Left lung (tissue), 10 donors: ENCODE results near the gene SLC12A5. TPM values are rescaled to one million over a fixed set of nuclear protein-coding genes. Genes with fewer than 3 reads are reported as not detected.

Experiments used
- ATAC-seq: fragments of 200-7000 bp; cut with Tn5 transposase; one replicate; pipeline ENCODE4 v1.9.1; 2020; ENCODE audit warnings: moderate library complexity
- DNase-seq, 4 donors: peaks; one replicate each; pipeline ENCODE4 v3.0.0-alpha.2; 2013 to 2020
- H3K27ac ChIP-seq, 2 donors: fragments of 200-600 bp; sonication (generic) in 1 of 2; one replicate each; pipeline versions ENCODE4 v1.5.0 to v1.8.0; 2020 to 2021
- H3K27me3 ChIP-seq, 2 donors: fragments of 200-600 bp; sonication (generic) in 1 of 2; one replicate each; pipeline versions ENCODE4 v1.5.0 to v1.8.0; 2020 to 2021
- H3K36me3 ChIP-seq, 2 donors: fragments of 200-600 bp; sonication (generic) in 1 of 2; one replicate each; pipeline versions ENCODE4 v1.5.0 to v1.8.0; 2020 to 2021
- H3K4me1 ChIP-seq, 2 donors: fragments of 200-600 bp; one replicate each; pipeline ENCODE4 v1.8.0; 2021
- H3K4me3 ChIP-seq, 2 donors: fragments of 200-600 bp; sonication (generic) in 1 of 2; one replicate each; pipeline versions ENCODE4 v1.5.0 to v1.8.0; 2020 to 2021; ENCODE audit warnings: mild to moderate bottlenecking in 1 of 2
- H3K9me3 ChIP-seq, 2 donors: fragments of 200-600 bp; sonication (generic) in 1 of 2; one replicate each; pipeline versions ENCODE4 v1.5.0 to v1.8.0; 2020 to 2021
- intact Hi-C, 2 donors: fragments of 100-400 bp; cut with DNase I; formaldehyde crosslinking; loops; one replicate each; pipeline versions ENCODE4 v1.11.2 to v1.14.2; 2022
- polyA plus RNA-seq, 6 donors: library from polyadenylated mRNA; unstranded; fragments of 120-200 nt; gene quantifications; one replicate each; pipeline ENCODE4 v1.2.1, GENCODE V29; 2013; ENCODE audit not compliant: insufficient read length in 6 of 6
- total RNA-seq, 2 donors: library from RNA; stranded (reverse); fragmentation: NEBNext Ultra II Directional; extraction: Animal tissue kit (Norgen Biotek cat#: 25700); gene quantifications; one replicate each; pipeline ENCODE4 v1.2.1, GENCODE V29; 2021
- TF ChIP-seq, protein P1 (sequence below), 2 donors: fragments of 200-600 bp; sonication (generic) in 1 of 2; IDR thresholded peaks; one replicate each; pipeline versions ENCODE4 v1.5.0 to v1.8.0; 2021; ENCODE audit warnings: antibody characterized with exemption in 2 of 2
- donor health status: DM: no; HTN: yes; CAD: no.
- donor health status: DM: no; HTN: no; CAD: no.

Gene SLC12A5
- total and polyA plus RNA-seq, 8 donors: 0.71 to 2.9 (median 1.5) TPM

DNA sequence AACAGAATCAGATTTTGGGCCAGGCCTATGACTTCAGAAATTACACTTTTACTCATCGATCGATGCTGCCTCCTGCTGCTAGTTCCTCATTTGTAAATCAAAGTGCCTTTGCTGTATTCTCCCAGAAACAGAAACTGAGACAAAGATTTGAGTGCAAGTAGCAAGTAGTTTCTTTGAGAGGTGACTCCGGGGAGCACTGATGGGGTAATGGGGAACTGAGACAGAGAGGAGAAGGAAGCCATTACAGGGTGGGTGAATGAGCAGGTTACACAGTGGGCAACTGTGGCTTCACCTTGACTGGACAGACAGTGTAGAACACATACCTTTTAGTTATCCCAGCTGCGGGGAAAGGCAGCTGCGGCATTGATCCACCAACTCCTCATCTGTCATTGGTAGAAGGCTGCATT, 79.4 kb downstream of the SLC12A5 start:
- no peaks in the 10 kb centered on the region for H3K36me3 ChIP-seq
- no peak overlapping the region for H3K27ac ChIP-seq
- no peak overlapping the region for H3K4me3 ChIP-seq
- no peak for DNase-seq
- no peaks in the 10 kb centered on the region for H3K9me3 ChIP-seq
- peaks cover 4 to 45% of the 10 kb centered on the region in 2 donors for H3K27me3 ChIP-seq
- intact Hi-C loops: no loop called here
- TF ChIP-seq, protein P1, sequence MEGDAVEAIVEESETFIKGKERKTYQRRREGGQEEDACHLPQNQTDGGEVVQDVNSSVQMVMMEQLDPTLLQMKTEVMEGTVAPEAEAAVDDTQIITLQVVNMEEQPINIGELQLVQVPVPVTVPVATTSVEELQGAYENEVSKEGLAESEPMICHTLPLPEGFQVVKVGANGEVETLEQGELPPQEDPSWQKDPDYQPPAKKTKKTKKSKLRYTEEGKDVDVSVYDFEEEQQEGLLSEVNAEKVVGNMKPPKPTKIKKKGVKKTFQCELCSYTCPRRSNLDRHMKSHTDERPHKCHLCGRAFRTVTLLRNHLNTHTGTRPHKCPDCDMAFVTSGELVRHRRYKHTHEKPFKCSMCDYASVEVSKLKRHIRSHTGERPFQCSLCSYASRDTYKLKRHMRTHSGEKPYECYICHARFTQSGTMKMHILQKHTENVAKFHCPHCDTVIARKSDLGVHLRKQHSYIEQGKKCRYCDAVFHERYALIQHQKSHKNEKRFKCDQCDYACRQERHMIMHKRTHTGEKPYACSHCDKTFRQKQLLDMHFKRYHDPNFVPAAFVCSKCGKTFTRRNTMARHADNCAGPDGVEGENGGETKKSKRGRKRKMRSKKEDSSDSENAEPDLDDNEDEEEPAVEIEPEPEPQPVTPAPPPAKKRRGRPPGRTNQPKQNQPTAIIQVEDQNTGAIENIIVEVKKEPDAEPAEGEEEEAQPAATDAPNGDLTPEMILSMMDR (IDR thresholded peaks at IDR 0.05): no peak
- ATAC-seq: peak; percentile 25
- H3K4me1 ChIP-seq: peaks cover 0 to 7% of the 10 kb centered on the region in 2 donors

DNA sequence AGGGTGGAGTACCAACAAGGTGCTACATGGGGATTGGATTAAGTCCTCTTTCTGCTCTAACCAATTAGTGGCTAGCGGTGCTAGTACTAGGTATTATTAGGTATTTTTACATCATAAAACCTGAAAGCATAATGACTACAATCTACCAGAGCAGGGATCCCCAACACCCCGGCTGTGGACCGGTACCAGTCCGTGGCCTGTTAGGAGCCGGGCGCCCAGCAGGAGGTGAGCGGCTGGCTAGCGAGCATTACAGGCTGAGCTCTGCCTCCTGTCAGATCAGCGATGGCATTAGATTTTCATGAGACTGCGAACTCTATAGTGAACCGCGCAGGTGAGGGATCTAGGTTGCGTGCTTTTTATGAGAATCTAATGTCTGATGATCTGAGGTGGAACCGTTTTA, 80.0 kb downstream of the SLC12A5 start:
- Histone ChIP-seq H3K36me3 (no peaks in the 10 kb centered on the region), H3K4me1 (peaks cover 0 to 7% of the 10 kb centered on the region in 2 donors), H3K27ac (no peak overlapping the region), H3K9me3 (no peaks in the 10 kb centered on the region), H3K27me3 (peaks cover 4 to 41% of the 10 kb centered on the region in 2 donors), H3K4me3 (no peak overlapping the region)
- ATAC-seq (no peak), DNase-seq (no peak)
- TF ChIP-seq, protein P1 (IDR thresholded peaks at IDR 0.05): no peak
- intact Hi-C loops: no loop called here

Other genes starting within 250 kb of the SLC12A5 start
- 1 to 10 TPM; 5.2 to 5.7 TPM for gene WFDC3, start 237.3 kb upstream of the SLC12A5 start, total RNA-seq
- 1 to 10 TPM in 3 of 6 donors, under 1 TPM in 3; 0.26 to 1.8 (median 1.1) TPM for gene WFDC3, start 237.3 kb upstream of the SLC12A5 start, polyA plus RNA-seq
- 10 to 100 TPM; 22.6 to 38.5 TPM for gene DNTTIP1, start 237.3 kb upstream of the SLC12A5 start, total RNA-seq
- gene DNTTIP1, start 237.3 kb upstream of the SLC12A5 start, polyA plus RNA-seq: 10 to 100 TPM; 25.7 to 30.9 (median 28.3) TPM
- 10 to 100 TPM in 1 of 2 donors, 1 to 10 TPM in 1; 5.9 to 17.1 TPM for gene UBE2C, start 216.6 kb upstream of the SLC12A5 start, total RNA-seq
- gene UBE2C, start 216.6 kb upstream of the SLC12A5 start, polyA plus RNA-seq: 10 to 100 TPM; 41.7 to 99.2 (median 59.9) TPM
- gene TNNC2, start 201.9 kb upstream of the SLC12A5 start, total RNA-seq: under 1 TPM; 0.42 to 0.61 TPM
- 1 to 10 TPM in 1 of 6 donors, under 1 TPM in 5; 0.21 to 1.2 (median 0.41) TPM for gene TNNC2, start 201.9 kb upstream of the SLC12A5 start, polyA plus RNA-seq
- gene SNX21, start 195.4 kb upstream of the SLC12A5 start, total RNA-seq: 10 to 100 TPM; 23.9 to 26.3 TPM
- 10 to 100 TPM; 14.5 to 22.4 (median 17.8) TPM for gene SNX21, start 195.4 kb upstream of the SLC12A5 start, polyA plus RNA-seq
- 10 to 100 TPM; 23.8 to 28.7 TPM for gene ACOT8, start 171.8 kb upstream of the SLC12A5 start, total RNA-seq
- gene ACOT8, start 171.8 kb upstream of the SLC12A5 start, polyA plus RNA-seq: 10 to 100 TPM; 19.3 to 25.1 (median 21.4) TPM
- 1 to 10 TPM; 3.5 to 4.5 TPM for gene ZSWIM3, start 171.6 kb upstream of the SLC12A5 start, total RNA-seq
- gene ZSWIM3, start 171.6 kb upstream of the SLC12A5 start, polyA plus RNA-seq: 1 to 10 TPM; 4.9 to 6.7 (median 5.8) TPM
- gene ZSWIM1, start 148.0 kb upstream of the SLC12A5 start, total RNA-seq: 10 to 100 TPM in 1 of 2 donors, 1 to 10 TPM in 1; 9.9 to 10.2 TPM
- gene ZSWIM1, start 148.0 kb upstream of the SLC12A5 start, polyA plus RNA-seq: 10 to 100 TPM; 13.5 to 14.8 (median 14.0) TPM
- gene SPATA25, start 141.6 kb upstream of the SLC12A5 start, total RNA-seq: under 1 TPM; 0.70 to 0.89 TPM
- gene SPATA25, start 141.6 kb upstream of the SLC12A5 start, polyA plus RNA-seq: 1 to 10 TPM; 2.3 to 3.5 (median 3.2) TPM
- gene NEURL2, start 138.0 kb upstream of the SLC12A5 start, total RNA-seq: 1 to 10 TPM; 4.0 to 4.3 TPM
- 1 to 10 TPM; 3.4 to 5.6 (median 4.6) TPM for gene NEURL2, start 138.0 kb upstream of the SLC12A5 start, polyA plus RNA-seq
- 100 to 1,000 TPM; 234 to 268 TPM for gene CTSA, start 137.9 kb upstream of the SLC12A5 start, total RNA-seq
- gene CTSA, start 137.9 kb upstream of the SLC12A5 start, polyA plus RNA-seq: 10 to 100 TPM; 68.7 to 78.1 (median 71.0) TPM
- gene PLTP, start 117.1 kb upstream of the SLC12A5 start, total RNA-seq: 100 to 1,000 TPM; 162 to 172 TPM
- gene PLTP, start 117.1 kb upstream of the SLC12A5 start, polyA plus RNA-seq: 10 to 100 TPM; 42.6 to 68.6 (median 54.3) TPM
- gene PCIF1, start 94.5 kb upstream of the SLC12A5 start, total RNA-seq: 10 to 100 TPM; 26.1 to 33.0 TPM
- 10 to 100 TPM; 43.1 to 50.8 (median 45.4) TPM for gene PCIF1, start 94.5 kb upstream of the SLC12A5 start, polyA plus RNA-seq
- 10 to 100 TPM; 15.3 to 23.3 TPM for gene ZNF335, start 57.0 kb upstream of the SLC12A5 start, total RNA-seq
- 10 to 100 TPM; 15.3 to 22.7 (median 16.7) TPM for gene ZNF335, start 57.0 kb upstream of the SLC12A5 start, polyA plus RNA-seq
- gene MMP9, start 20.3 kb upstream of the SLC12A5 start, total RNA-seq: 10 to 100 TPM in 1 of 2 donors, 1 to 10 TPM in 1; 2.5 to 25.8 TPM
- gene MMP9, start 20.3 kb upstream of the SLC12A5 start, polyA plus RNA-seq: under 1 TPM; 0.26 to 0.69 (median 0.52) TPM
- 10 to 100 TPM; 20.6 to 23.8 TPM for gene NCOA5, start 60.7 kb downstream of the SLC12A5 start, total RNA-seq
- 10 to 100 TPM; 42.4 to 55.0 (median 51.5) TPM for gene NCOA5, start 60.7 kb downstream of the SLC12A5 start, polyA plus RNA-seq
- 10 to 100 TPM; 22.3 to 27.6 TPM for gene CD40, start 89.1 kb downstream of the SLC12A5 start, total RNA-seq
- 10 to 100 TPM; 13.9 to 21.5 (median 18.0) TPM for gene CD40, start 89.1 kb downstream of the SLC12A5 start, polyA plus RNA-seq